H9 (cell line): ENCODE data around the gene BICD2. TPM values are rescaled to one million over a fixed set of nuclear protein-coding genes. Genes with fewer than 3 reads are reported as not detected.
A peak's percentile ranks its signal among the peaks of the same experiment; 100 is the strongest.

Source experiments
- DNase-seq: peaks from one replicate; pipeline ENCODE4 v3.0.0-alpha.2; 2017
- H2AFZ ChIP-seq: one replicate; pipeline ENCODE4 v1.6.1; 2013; ENCODE audit warnings: mild to moderate bottlenecking, low read length, control low read depth, moderate library complexity
- H2AK5ac ChIP-seq: 2 replicates; pipeline ENCODE4 v1.6.1; 2013; ENCODE audit warnings: low read length, control low read depth, mixed read lengths; ENCODE audit not compliant: insufficient read length
- H2BK120ac ChIP-seq: one replicate; pipeline ENCODE4 v1.6.1; 2013; ENCODE audit warnings: low read depth, mild to moderate bottlenecking, low read length, control low read depth, inconsistent platforms; ENCODE audit not compliant: poor library complexity, severe bottlenecking
- H2BK12ac ChIP-seq: 2 replicates; pipeline ENCODE4 v1.6.1; 2013; ENCODE audit warnings: low read length, control low read depth, mixed read lengths, low read depth; ENCODE audit not compliant: insufficient read length
- H2BK15ac ChIP-seq: 2 replicates; pipeline ENCODE4 v1.6.1; 2013; ENCODE audit warnings: low read depth, low read length, control low read depth
- H2BK20ac ChIP-seq: one replicate; pipeline ENCODE4 v1.6.1; 2013; ENCODE audit warnings: low read depth, mild to moderate bottlenecking, low read length, control low read depth, inconsistent platforms; ENCODE audit not compliant: poor library complexity, severe bottlenecking
- H2BK5ac ChIP-seq: 2 replicates; pipeline ENCODE4 v1.6.1; 2013; ENCODE audit warnings: low read length, control low read depth, mixed read lengths; ENCODE audit not compliant: insufficient read length
- H3K14ac ChIP-seq: 2 replicates; pipeline ENCODE4 v1.6.1; 2013; ENCODE audit warnings: low read length, control low read depth; ENCODE audit not compliant: insufficient read depth
- H3K18ac ChIP-seq: 2 replicates; pipeline ENCODE4 v1.6.1; 2013; ENCODE audit warnings: low read depth, mild to moderate bottlenecking, mixed read lengths, low read length, control low read depth; ENCODE audit not compliant: insufficient read length
- H3K23ac ChIP-seq: 2 replicates; pipeline ENCODE4 v1.6.1; 2013; ENCODE audit warnings: low read length, control low read depth, mixed read lengths, low read depth; ENCODE audit not compliant: insufficient read length
- H3K23me2 ChIP-seq: 2 replicates; pipeline ENCODE4 v1.6.1; 2013; ENCODE audit warnings: low read depth, mild to moderate bottlenecking, mixed read lengths, low read length, control low read depth; ENCODE audit not compliant: insufficient read length, poor library complexity, severe bottlenecking
- H3K27ac ChIP-seq: 2 replicates; pipeline ENCODE4 v1.5.1; 2013; ENCODE audit warnings: low read length, control low read depth, mixed read lengths, low read depth; ENCODE audit not compliant: insufficient read length
- H3K27me3 ChIP-seq: 2 replicates; pipeline ENCODE4 v1.6.1; 2013; ENCODE audit warnings: low read length, control low read depth, inconsistent platforms; ENCODE audit not compliant: insufficient read depth
- H3K4ac ChIP-seq: 2 replicates; pipeline ENCODE4 v1.6.1; 2013; ENCODE audit warnings: low read depth, mild to moderate bottlenecking, control low read depth, inconsistent platforms, low read length, moderate library complexity
- H3K4me1 ChIP-seq: 2 replicates; pipeline ENCODE4 v1.6.1; 2013; ENCODE audit warnings: low read length, control low read depth, inconsistent platforms; ENCODE audit not compliant: insufficient read depth
- H3K4me2 ChIP-seq: 2 replicates; pipeline ENCODE4 v1.6.1; 2013; ENCODE audit warnings: low read length, control low read depth, mixed read lengths; ENCODE audit not compliant: insufficient read length, insufficient read depth
- H3K56ac ChIP-seq: 2 replicates; pipeline ENCODE4 v1.6.1; 2013; ENCODE audit warnings: low read depth, mild to moderate bottlenecking, mixed read lengths, low read length, control low read depth; ENCODE audit not compliant: insufficient read length
- H3K79me1 ChIP-seq: 2 replicates; pipeline ENCODE4 v1.6.1; 2013; ENCODE audit warnings: low read depth, mild to moderate bottlenecking, moderate library complexity, low read length, control low read depth, inconsistent platforms; ENCODE audit not compliant: insufficient read depth, poor library complexity, severe bottlenecking
- H3K79me2 ChIP-seq: 2 replicates; pipeline ENCODE4 v1.6.1; 2013; ENCODE audit warnings: low read length, control low read depth, inconsistent platforms; ENCODE audit not compliant: insufficient read depth
- H3K9ac ChIP-seq: 2 replicates; pipeline ENCODE4 v1.6.1; 2013; ENCODE audit warnings: low read length, control low read depth, mixed read lengths; ENCODE audit not compliant: insufficient read length; ENCODE audit errors: extremely low read depth
- H3K9me3 ChIP-seq: one replicate; pipeline ENCODE4 v1.6.1; 2013; ENCODE audit warnings: low read depth, low read length, inconsistent platforms; ENCODE audit not compliant: control insufficient read depth
- H3T11ph ChIP-seq: one replicate; pipeline ENCODE4 v1.6.1; 2013; ENCODE audit warnings: mild to moderate bottlenecking, low read length, control low read depth, inconsistent platforms
- H4K20me1 ChIP-seq: one replicate; pipeline ENCODE4 v1.6.1; 2013; ENCODE audit not compliant: control insufficient read depth, insufficient read length, insufficient read depth
- H4K5ac ChIP-seq: 2 replicates; pipeline ENCODE4 v1.6.1; 2013; ENCODE audit warnings: low read depth, mild to moderate bottlenecking, mixed read lengths, low read length, control low read depth; ENCODE audit not compliant: insufficient read length
- H4K8ac ChIP-seq: replicated peaks from 2 replicates; pipeline ENCODE4 v1.6.1; 2013; ENCODE audit warnings: low read length, control low read depth, mixed read lengths, low read depth; ENCODE audit not compliant: insufficient read length
- H4K91ac ChIP-seq: 2 replicates; pipeline ENCODE4 v1.6.1; 2013; ENCODE audit warnings: low read depth, mild to moderate bottlenecking, moderate library complexity, mixed read lengths, low read length, control low read depth; ENCODE audit not compliant: insufficient read length
- H3K27ac Mint-ChIP-seq, 3 experiments: 2 replicates in 2 of 3; 3 replicates in 1 of 3; pipeline ENCODE4 v1.8.0; 2020 to 2021; ENCODE audit warnings: mixed read lengths in 3 of 3, mild to moderate bottlenecking in 1 of 3, moderate library complexity in 1 of 3
- H3K27me3 Mint-ChIP-seq: 2 replicates; pipeline ENCODE4 v1.8.0; 2021; ENCODE audit warnings: low read depth, mild to moderate bottlenecking, moderate library complexity, mixed read lengths
- H3K36me3 Mint-ChIP-seq, 3 experiments: 2 replicates in 2 of 3; 3 replicates in 1 of 3; pipeline ENCODE4 v1.8.0; 2020 to 2021; ENCODE audit warnings: low read depth in 3 of 3, mixed read lengths in 3 of 3; ENCODE audit not compliant: insufficient read depth in 1 of 3
- H3K4me1 Mint-ChIP-seq, 2 experiments: 2 replicates each; pipeline ENCODE4 v1.8.0; 2020; ENCODE audit warnings: mixed read lengths in 2 of 2
- H3K4me3 Mint-ChIP-seq, 2 experiments: 2 replicates in 1 of 2; 3 replicates in 1 of 2; pipeline ENCODE4 v1.8.0; 2020 to 2021; ENCODE audit warnings: mild to moderate bottlenecking in 2 of 2, mixed read lengths in 2 of 2, moderate library complexity in 1 of 2
- H3K9me3 Mint-ChIP-seq, 2 experiments: 2 replicates in 1 of 2; 3 replicates in 1 of 2; pipeline ENCODE4 v1.8.0; 2020; ENCODE audit warnings: mild to moderate bottlenecking in 2 of 2, mixed read lengths in 2 of 2, moderate library complexity in 1 of 2
- CTCF ChIP-seq: fragments of 200-600 bp; sonication (generic); conservative IDR thresholded peaks from 3 replicates; pipeline ENCODE4 v1.8.0; 2021; ENCODE audit warnings: antibody characterized with exemption, mild to moderate bottlenecking
- WGBS: extraction: QIAGEN DNeasy Blood & Tissue Kit; methylation state at CpG from one replicate; pipeline ENCODE4 v1.1.7; 2013; ENCODE audit warnings: missing lambda C conversion rate, low lambda C conversion rate, mixed read lengths; ENCODE audit not compliant: insufficient read length; ENCODE audit errors: extremely low coverage; 5-methylcytosine and 5-hydroxymethylcytosine counted together
- total RNA-seq: library from RNA; stranded (reverse); gene quantifications from 2 replicates; pipeline ENCODE4 v1.2.1, GENCODE V29; 2021

BICD2 gene
- total RNA-seq, 1 experiment from 2014 or later: 22.3 TPM

GRCh38 chr9:92739346-92739970 lies 25.2 kb downstream of the BICD2 start:
- no peak overlapping the region for H4K8ac ChIP-seq
- H3K23me2 ChIP-seq: no peaks in the 10 kb centered on the region
- H4K20me1 ChIP-seq: no peaks in the 10 kb centered on the region
- H3K4ac ChIP-seq: no peak overlapping the region
- peaks cover 12% of the 10 kb centered on the region for H3K79me1 ChIP-seq
- no peak overlapping the region for H2BK12ac ChIP-seq
- Mint-ChIP-seq H3K4me1 (peaks cover 37 to 51% of the 10 kb centered on the region in 2 experiments), H3K27ac (peak overlapping the region in 2 of 3 experiments; percentile 57 to 61; a peak in 3 of 7 replicates), H3K9me3 (no peaks in the 10 kb centered on the region), H3K36me3 (no peaks in the 10 kb centered on the region), H3K27me3 (no peaks in the 10 kb centered on the region), H3K4me3 (no peak overlapping the region)
- H3K9ac ChIP-seq: no peak overlapping the region
- no peak overlapping the region for H2AFZ ChIP-seq
- no peak overlapping the region for H2AK5ac ChIP-seq
- peaks cover 3% of the 10 kb centered on the region for H3K4me1 ChIP-seq
- no peak overlapping the region for H2BK120ac ChIP-seq
- no peak overlapping the region for H3K18ac ChIP-seq
- no peak overlapping the region for H3K4me2 ChIP-seq
- H3K9me3 ChIP-seq: no peaks in the 10 kb centered on the region
- H3K14ac ChIP-seq: no peak overlapping the region
- H3K79me2 ChIP-seq: peaks cover 31% of the 10 kb centered on the region
- DNase-seq: no peak
- no peak overlapping the region for H3K27ac ChIP-seq
- no peak overlapping the region for H3K23ac ChIP-seq
- H3K56ac ChIP-seq: no peak overlapping the region
- H2BK20ac ChIP-seq: no peak overlapping the region
- TF ChIP-seq CTCF: no peak
- H4K5ac ChIP-seq: no peak overlapping the region
- no CpG with 5 or more reads among the region's 11 CpGs for WGBS
- no peak overlapping the region for H2BK15ac ChIP-seq
- H3K27me3 ChIP-seq: no peaks in the 10 kb centered on the region
- H2BK5ac ChIP-seq: no peak overlapping the region
- H3T11ph ChIP-seq: no peak overlapping the region
- H4K91ac ChIP-seq: no peak overlapping the region
